AG10803 (cell line): ENCODE measurements around the gene EGR1.

ENCODE experiments used
- DNase-seq: peaks from one replicate; pipeline ENCODE4 v3.0.0; 2010; ENCODE audit warnings: low read depth
- H3K4me3 ChIP-seq: 2 replicates; pipeline ENCODE4 v1.5.1; 2011; ENCODE audit warnings: mild to moderate bottlenecking, low read length, control low read depth
- TF ChIP-seq, protein P1 (sequence below): conservative IDR thresholded peaks from 2 replicates; pipeline ENCODE4 v1.5.1; 2011; ENCODE audit warnings: mild to moderate bottlenecking, low read length, control low read depth, inconsistent platforms

The EGR1 gene

GRCh38 chr5:138460032-138460693, 5.1 kb upstream of the EGR1 start:
- no peak for DNase-seq
- no peak overlapping the region for H3K4me3 ChIP-seq
- TF ChIP-seq, protein P1, sequence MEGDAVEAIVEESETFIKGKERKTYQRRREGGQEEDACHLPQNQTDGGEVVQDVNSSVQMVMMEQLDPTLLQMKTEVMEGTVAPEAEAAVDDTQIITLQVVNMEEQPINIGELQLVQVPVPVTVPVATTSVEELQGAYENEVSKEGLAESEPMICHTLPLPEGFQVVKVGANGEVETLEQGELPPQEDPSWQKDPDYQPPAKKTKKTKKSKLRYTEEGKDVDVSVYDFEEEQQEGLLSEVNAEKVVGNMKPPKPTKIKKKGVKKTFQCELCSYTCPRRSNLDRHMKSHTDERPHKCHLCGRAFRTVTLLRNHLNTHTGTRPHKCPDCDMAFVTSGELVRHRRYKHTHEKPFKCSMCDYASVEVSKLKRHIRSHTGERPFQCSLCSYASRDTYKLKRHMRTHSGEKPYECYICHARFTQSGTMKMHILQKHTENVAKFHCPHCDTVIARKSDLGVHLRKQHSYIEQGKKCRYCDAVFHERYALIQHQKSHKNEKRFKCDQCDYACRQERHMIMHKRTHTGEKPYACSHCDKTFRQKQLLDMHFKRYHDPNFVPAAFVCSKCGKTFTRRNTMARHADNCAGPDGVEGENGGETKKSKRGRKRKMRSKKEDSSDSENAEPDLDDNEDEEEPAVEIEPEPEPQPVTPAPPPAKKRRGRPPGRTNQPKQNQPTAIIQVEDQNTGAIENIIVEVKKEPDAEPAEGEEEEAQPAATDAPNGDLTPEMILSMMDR: no peak

- TF ChIP-seq, protein P1: no peak
- peak; percentile 81 for DNase-seq
- H3K4me3 ChIP-seq: no peak overlapping the region
Observed at GRCh38 chr5:138461343-138462125, 3.7 kb upstream of the EGR1 start.

- TF ChIP-seq, protein P1: peak; percentile 47
- DNase-seq: peak; percentile 46
- H3K4me3 ChIP-seq: peak overlapping the region; percentile 78
Observed at GRCh38 chr5:138463419-138464007, 1.8 kb upstream of the EGR1 start.

GRCh38 chr5:138464008-138464387, 1.3 kb upstream of the EGR1 start:
- peak overlapping the region; percentile 84 for H3K4me3 ChIP-seq
- DNase-seq: peak; percentile 94
- TF ChIP-seq, protein P1: peak; percentile 64

DNA sequence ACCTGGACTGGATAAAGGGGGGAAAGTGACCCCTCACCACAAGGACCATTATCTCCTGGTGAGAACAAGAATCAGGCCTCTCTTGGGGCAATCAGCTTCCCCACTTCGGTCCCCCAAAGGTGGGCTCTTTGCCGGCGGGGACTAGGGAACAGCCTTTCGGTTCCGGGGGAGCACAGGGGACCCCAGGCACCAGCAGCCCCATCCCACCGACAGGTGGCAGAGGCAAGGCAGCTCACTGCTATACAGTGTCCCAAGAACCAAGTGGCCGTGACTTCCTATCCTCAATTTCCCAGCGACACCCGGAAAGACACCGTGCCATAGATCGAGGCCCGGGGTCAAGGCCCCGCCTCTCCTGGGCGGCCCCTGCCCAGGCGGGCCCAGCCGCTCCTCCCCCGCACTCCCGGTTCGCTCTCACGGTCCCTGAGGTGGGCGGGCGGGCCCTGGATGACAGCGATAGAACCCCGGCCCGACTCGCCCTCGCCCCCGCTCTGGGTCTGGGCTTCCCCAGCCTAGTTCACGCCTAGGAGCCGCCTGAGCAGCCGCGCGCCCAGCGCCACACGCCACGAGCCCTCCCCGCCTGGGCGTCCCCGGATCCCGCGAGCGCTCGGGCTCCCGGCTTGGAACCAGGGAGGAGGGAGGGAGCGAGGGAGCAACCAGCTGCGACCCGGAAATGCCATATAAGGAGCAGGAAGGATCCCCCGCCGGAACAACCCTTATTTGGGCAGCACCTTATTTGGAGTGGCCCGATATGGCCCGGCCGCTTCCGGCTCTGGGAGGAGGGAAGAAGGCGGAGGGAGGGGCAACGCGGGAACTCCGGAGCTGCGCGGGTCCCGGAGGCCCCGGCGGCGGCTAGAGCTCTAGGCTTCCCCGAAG, 655 bp upstream of the EGR1 start:
- DNase-seq: peak; percentile 99
- TF ChIP-seq, protein P1: no peak
- H3K4me3 ChIP-seq: peak overlapping the region; percentile 84

GRCh38 chr5:138466125-138466899, 1.0 kb downstream of the EGR1 start:
- TF ChIP-seq, protein P1: no peak
- peak overlapping the region; percentile 84 for H3K4me3 ChIP-seq
- peak; percentile 66 for DNase-seq
